AG04449 (cell line): Measurements from ENCODE around the gene STAT6.

Source experiments
- CTCF ChIA-PET: fragments of 350-600 bp; formaldehyde crosslinking; extraction: SDS; loops from one replicate; lab custom pipeline; 2021; ENCODE audit warnings: antibody characterized with exemption; lab: Yijun Ruan, JAX
- POLR2A ChIA-PET: fragments of 400-600, 350-600 bp; formaldehyde crosslinking; extraction: SDS; loops from one replicate; lab custom pipeline; 2020; ENCODE audit warnings: antibody characterized with exemption, inconsistent platforms; lab: Yijun Ruan, JAX
- DNase-seq: peaks from one replicate; pipeline ENCODE4 v3.0.0-alpha.2; 2010; ENCODE audit warnings: low read depth, low spot score
- H3K4me3 ChIP-seq: 2 replicates; pipeline ENCODE4 v1.5.1; 2011; ENCODE audit warnings: low read depth, mild to moderate bottlenecking, control low read depth, low read length
- CTCF ChIP-seq: IDR thresholded peaks from one replicate; pipeline ENCODE4 v1.5.1; 2011; ENCODE audit warnings: mild to moderate bottlenecking, moderate library complexity, low read length, control low read depth, inconsistent platforms; ENCODE audit not compliant: insufficient read depth; ENCODE audit errors: missing control alignments

STAT6 gene

GRCh38 chr12:57119294-57120085 lies 8.3 kb upstream of the STAT6 start:
- no peak for DNase-seq
- POLR2A ChIA-PET: interaction anchor here (1.6 kb wide), 1 partner anchor 31 kb away, joined by 3 read pairs; the partner anchor contains the start of gene NAB2
- no peak for TF ChIP-seq CTCF
- H3K4me3 ChIP-seq: no peak overlapping the region
- CTCF ChIA-PET: interaction anchor here (1.1 to 24.7 kb wide), 5 partner anchors 8 to 95 kb away, joined by 3 to 874 read pairs (median 148); partner anchors contain the start of gene STAT6

GRCh38 chr12:57118711-57119271 lies 7.6 kb upstream of the STAT6 start:
- ChIA-PET POLR2A (interaction anchor here (1.6 kb wide), 1 partner anchor 30 kb away, joined by 3 read pairs; the partner anchor contains the start of gene NAB2), CTCF (interaction anchor here (1.1 to 24.7 kb wide), 7 partner anchors 7 to 344 kb away, joined by 3 to 874 read pairs (median 6); partner anchors contain the start of gene LRP1)
- H3K4me3 ChIP-seq: no peak overlapping the region
- no peak for DNase-seq
- no peak for TF ChIP-seq CTCF

GRCh38 chr12:57116580-57117281 lies 5.6 kb upstream of the STAT6 start:
- no peak for TF ChIP-seq CTCF
- no peak for DNase-seq
- CTCF ChIA-PET: interaction anchor here (0.6 to 24.7 kb wide), 8 partner anchors 9 to 62 kb away, joined by 3 to 874 read pairs (median 3); partner anchors contain the start of genes LRP1 and NAB2
- H3K4me3 ChIP-seq: no peak overlapping the region
- POLR2A ChIA-PET: interaction anchor here (0.8 kb wide), 1 partner anchor 13 kb away, joined by 3 read pairs; no protein-coding TSS in a partner anchor

- POLR2A ChIA-PET: interaction anchor here (0.6 to 7.7 kb wide), 22 partner anchors 15 to 703 kb away, joined by 3 to 81 read pairs (median 5); partner anchors contain the start of genes LRP1, NAB2, NEMP1 and SHMT2
- peak overlapping the region; percentile 73 for H3K4me3 ChIP-seq
Observed at GRCh38 chr12:57112492-57113294, 1.5 kb upstream of the STAT6 start.

More at GRCh38 chr12:57112492-57113294, 1.5 kb upstream of the STAT6 start:
- no peak for DNase-seq
- CTCF ChIA-PET: interaction anchor here (0.6 to 13.0 kb wide), 39 partner anchors 9 to 381 kb away, joined by 3 to 218 read pairs (median 7); partner anchors contain the start of genes LRP1, NAB2, NEMP1 and SHMT2
- no peak for TF ChIP-seq CTCF
